Vagina (tissue), 2 donors: ENCODE data around the gene USP20.
A peak's percentile ranks its signal among the peaks of the same experiment; 100 is the strongest.

Experiments used
- CTCF ChIP-seq, 3 experiments: fragments of 450-650 bp in 2 of 3; fragments of 200-600 bp in 1 of 3; sonication (generic) in 1 of 3; IDR thresholded peaks; one replicate each; pipeline ENCODE4 v1.5.1; 2017 to 2019; ENCODE audit warnings: antibody characterized with exemption in 3 of 3, mild to moderate bottlenecking in 2 of 3, moderate library complexity in 2 of 3
- POLR2AphosphoS5 ChIP-seq, 2 donors: sonication (generic); formaldehyde crosslinking; IDR thresholded peaks; one replicate each; pipeline ENCODE4 v1.9.0; 2017; ENCODE audit warnings: antibody characterized with exemption in 2 of 2, mild to moderate bottlenecking in 2 of 2, low read depth in 1 of 2; ENCODE audit not compliant: insufficient read depth in 1 of 2

DNA sequence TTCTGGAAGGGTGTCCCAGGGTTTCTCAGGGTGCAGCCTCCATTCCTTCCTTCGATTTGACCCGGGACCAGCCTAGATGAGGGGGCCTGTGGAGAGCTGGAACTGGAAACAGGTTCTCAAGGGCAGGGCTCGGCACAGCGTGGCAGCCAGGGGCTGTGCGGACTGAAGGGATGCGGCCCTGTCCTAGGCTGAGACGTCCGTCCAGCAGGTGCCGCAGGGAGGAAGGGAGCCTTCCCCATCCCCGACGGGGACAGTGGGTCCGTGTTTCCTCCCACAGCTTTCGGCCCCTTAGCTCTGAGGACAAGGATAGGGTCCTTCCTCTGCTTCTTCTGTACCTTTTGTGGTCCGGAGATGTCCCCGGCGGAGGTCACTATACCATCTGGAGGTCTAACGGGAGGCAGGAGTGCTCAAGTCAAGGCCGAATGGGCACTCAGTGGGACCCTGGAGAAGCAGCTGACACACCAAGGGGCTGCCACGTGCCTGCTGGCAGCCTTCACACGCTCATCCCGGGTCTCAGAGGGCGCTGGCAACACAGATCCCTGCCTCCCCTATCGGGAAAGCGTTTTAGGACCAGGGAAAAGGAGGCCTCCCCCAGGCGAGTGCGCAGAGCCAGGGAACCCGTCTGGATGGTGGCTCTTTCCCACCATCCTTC, 49.9 kb downstream of the USP20 start:
- TF ChIP-seq POLR2AphosphoS5 (IDR thresholded peaks at IDR 0.05; ENCODE audit: insufficient read depth in 1 of 2, low read depth in 1 of 2): no peak
- peak in 1 of 3 experiments; percentile 5 for TF ChIP-seq CTCF (IDR thresholded peaks at IDR 0.05)
